H7 (cell line): ENCODE results near the gene EEFSEC. TPM values are rescaled to one million over a fixed set of nuclear protein-coding genes. Genes with fewer than 3 reads are reported as not detected.

ENCODE experiments used
- DNase-seq: peaks from one replicate; pipeline ENCODE4 v3.0.0; 2012
- H3K27me3 ChIP-seq: 2 replicates; pipeline ENCODE4 v1.6.0; 2011; ENCODE audit warnings: mild to moderate bottlenecking, low read length; ENCODE audit not compliant: control insufficient read depth, insufficient read depth
- H3K36me3 ChIP-seq: replicated peaks from 2 replicates; pipeline ENCODE4 v1.5.1; 2011; ENCODE audit warnings: low read length; ENCODE audit not compliant: control insufficient read depth, insufficient read depth
- H3K4me3 ChIP-seq: 2 replicates; pipeline ENCODE4 v1.5.1; 2011; ENCODE audit warnings: low read depth, mild to moderate bottlenecking, control low read depth, low read length, moderate library complexity; ENCODE audit not compliant: insufficient read depth
- total RNA-seq: library from RNA; depleted of rRNA; stranded (reverse); fragments of >200 nt; shearing (Covaris generic); gene quantifications from 2 replicates; pipeline ENCODE4 v1.2.3, GENCODE V29; 2014

EEFSEC gene
- total RNA-seq, 1 experiment from 2014 or later: 7.4 TPM

GRCh38 chr3:128279601-128279880 is 126.3 kb downstream of the EEFSEC start:
- Histone ChIP-seq H3K36me3 (no peaks in the 10 kb centered on the region), H3K27me3 (peaks cover 15% of the 10 kb centered on the region), H3K4me3 (no peak overlapping the region)
- no peak for DNase-seq

- peak; percentile 85 for DNase-seq
- H3K36me3 ChIP-seq: no peaks in the 10 kb centered on the region
- no peak overlapping the region for H3K4me3 ChIP-seq
- peaks cover 15% of the 10 kb centered on the region for H3K27me3 ChIP-seq
These were observed 127.3 kb downstream of the EEFSEC start for GRCh38 chr3:128280481-128281052.

- Histone ChIP-seq H3K4me3 (no peak overlapping the region), H3K27me3 (peaks cover 15% of the 10 kb centered on the region)
These were observed 127.8 kb downstream of the EEFSEC start for GRCh38 chr3:128281056-128281455.

GRCh38 chr3:128281461-128282367 is 128.4 kb downstream of the EEFSEC start:
- Histone ChIP-seq H3K36me3 (no peaks in the 10 kb centered on the region), H3K4me3 (no peak overlapping the region), H3K27me3 (peaks cover 15% of the 10 kb centered on the region)
- DNase-seq: peak; percentile 22

More at GRCh38 chr3:128281056-128281455, 127.8 kb downstream of the EEFSEC start:
- H3K36me3 ChIP-seq: no peaks in the 10 kb centered on the region
- DNase-seq: no peak

GRCh38 chr3:128282380-128283196 is 129.3 kb downstream of the EEFSEC start:
- Histone ChIP-seq H3K4me3 (no peak overlapping the region), H3K27me3 (peaks cover 15% of the 10 kb centered on the region), H3K36me3 (no peaks in the 10 kb centered on the region)
- peak; percentile 51 for DNase-seq

GRCh38 chr3:128283421-128283820 is 130.1 kb downstream of the EEFSEC start:
- Histone ChIP-seq H3K4me3 (no peak overlapping the region), H3K36me3 (no peaks in the 10 kb centered on the region), H3K27me3 (peaks cover 11% of the 10 kb centered on the region; the same call in 1 of the 2 replicates)
- DNase-seq: no peak

- DNase-seq: peak; percentile 23
- H3K36me3 ChIP-seq: no peaks in the 10 kb centered on the region
- H3K27me3 ChIP-seq: peaks cover 4% of the 10 kb centered on the region; the same call in 1 of the 2 replicates
- no peak overlapping the region for H3K4me3 ChIP-seq
These were observed 132.0 kb downstream of the EEFSEC start for GRCh38 chr3:128285042-128285966.

- no peak for DNase-seq
- Histone ChIP-seq H3K27me3 (peaks cover 4% of the 10 kb centered on the region; the same call in 1 of the 2 replicates), H3K36me3 (no peaks in the 10 kb centered on the region), H3K4me3 (no peak overlapping the region)
These were observed 132.7 kb downstream of the EEFSEC start for GRCh38 chr3:128285967-128286321.

GRCh38 chr3:128286691-128287090 is 133.4 kb downstream of the EEFSEC start:
- H3K27me3 ChIP-seq: peaks cover 2% of the 10 kb centered on the region; the same call in 1 of the 2 replicates
- no peaks in the 10 kb centered on the region for H3K36me3 ChIP-seq
- no peak overlapping the region for H3K4me3 ChIP-seq
- DNase-seq: no peak

GRCh38 chr3:128287216-128287615 is 133.9 kb downstream of the EEFSEC start:
- DNase-seq: peak; percentile 60
- Histone ChIP-seq H3K27me3 (no peaks in the 10 kb centered on the region), H3K36me3 (no peaks in the 10 kb centered on the region), H3K4me3 (no peak overlapping the region)

- DNase-seq: peak; percentile 1
- Histone ChIP-seq H3K36me3 (no peaks in the 10 kb centered on the region), H3K27me3 (no peaks in the 10 kb centered on the region), H3K4me3 (no peak overlapping the region)
These were observed 136.3 kb downstream of the EEFSEC start for GRCh38 chr3:128289534-128289933.

GRCh38 chr3:128290484-128290883 is 137.2 kb downstream of the EEFSEC start:
- no peak overlapping the region for H3K4me3 ChIP-seq
- DNase-seq: no peak
- no peaks in the 10 kb centered on the region for H3K27me3 ChIP-seq
- no peaks in the 10 kb centered on the region for H3K36me3 ChIP-seq

- DNase-seq: peak; percentile 7
- no peak overlapping the region for H3K4me3 ChIP-seq
- no peaks in the 10 kb centered on the region for H3K36me3 ChIP-seq
- no peaks in the 10 kb centered on the region for H3K27me3 ChIP-seq
These were observed 140.6 kb downstream of the EEFSEC start for GRCh38 chr3:128293930-128294329.

- Histone ChIP-seq H3K4me3 (no peak overlapping the region), H3K27me3 (no peaks in the 10 kb centered on the region), H3K36me3 (no peaks in the 10 kb centered on the region)
- DNase-seq: peak; percentile 2
These were observed 141.8 kb downstream of the EEFSEC start for GRCh38 chr3:128294999-128295468.
